Stomach (tissue), 9 donors: Measurements from ENCODE around the gene PJA2. TPM values are rescaled to one million over a fixed set of nuclear protein-coding genes. Genes with fewer than 3 reads are reported as not detected.

Experiments used
- DNase-seq, 2 donors: peaks; one replicate each; pipeline versions ENCODE4 v3.0.0 to v3.0.0-alpha.2; 2013 to 2019
- H3K27ac ChIP-seq, 5 donors: fragments of 200-600 bp in 4 of 5; sonication (generic) in 4 of 5; one replicate each; pipeline ENCODE4 v1.5.1; 2013 to 2019; ENCODE audit warnings: mild to moderate bottlenecking in 1 of 5, moderate library complexity in 1 of 5
- H3K27me3 ChIP-seq, 3 donors: fragments of 200-600 bp; sonication (generic); one replicate each; pipeline ENCODE4 v1.5.1; 2017 to 2019; ENCODE audit warnings: mixed run types in 1 of 3
- H3K36me3 ChIP-seq, 4 donors: fragments of 200-600 bp; sonication (generic); 1 replicate in 3 of 4; 2 replicates in 1 of 4; pipeline ENCODE4 v1.5.1; 2016 to 2019
- H3K4me1 ChIP-seq, 4 donors: fragments of 200-600 bp; sonication (generic); one replicate each; pipeline ENCODE4 v1.5.1; 2016 to 2019
- H3K4me3 ChIP-seq, 4 donors: fragments of 200-600 bp; sonication (generic) in 3 of 4; one replicate each; pipeline ENCODE4 v1.5.1; 2016 to 2019; ENCODE audit warnings: mild to moderate bottlenecking in 1 of 4
- H3K9me3 ChIP-seq, 4 donors: fragments of 200-600 bp; sonication (generic); one replicate each; pipeline ENCODE4 v1.5.1; 2016 to 2019
- EP300 ChIP-seq: sonication (generic); formaldehyde crosslinking; IDR thresholded peaks from one replicate; pipeline ENCODE4 v1.6.1; 2017; ENCODE audit warnings: antibody characterized with exemption
- POLR2A ChIP-seq, 4 donors: fragments of 450-650 bp; IDR thresholded peaks; one replicate each; pipeline ENCODE4 v1.6.1; 2016; ENCODE audit warnings: antibody characterized with exemption in 4 of 4, control low read depth in 2 of 4, mild to moderate bottlenecking in 1 of 4, moderate library complexity in 1 of 4
- POLR2AphosphoS5 ChIP-seq, 3 donors: sonication (generic); formaldehyde crosslinking; IDR thresholded peaks; one replicate each; pipeline ENCODE4 v1.6.1; 2016; ENCODE audit warnings: antibody characterized with exemption in 3 of 3
- WGBS, 5 donors: extraction: QIAGEN DNeasy Blood & Tissue Kit in 3 of 5; methylation state at CpG; one replicate each; pipeline versions ENCODE4 v1.1.5 to v1.1.7; 2013 to 2018; 5-methylcytosine and 5-hydroxymethylcytosine counted together
- intact Hi-C: fragments of 100-400 bp; cut with DNase I; formaldehyde crosslinking; loops from one replicate; pipeline ENCODE4 v1.15.1; 2023; ENCODE audit warnings: low total_unique reads
- polyA plus RNA-seq, 3 donors: library from polyadenylated mRNA; stranded (reverse); fragments of 200-250 nt; gene quantifications; one replicate each; pipeline ENCODE4 v1.2.3, GENCODE V29; 2013
- total RNA-seq, 5 donors: library from RNA; depleted of rRNA; stranded (reverse); fragments of >200 nt; gene quantifications; one replicate each; pipeline versions ENCODE4 v1.1.0 to v1.2.3, GENCODE V29; 2014 to 2016
- TF ChIP-seq, protein P1 (sequence below), 7 experiments: fragments of 450-650 bp in 4 of 7; fragments of 200-600 bp in 3 of 7; sonication (generic) in 3 of 7; IDR thresholded peaks; one replicate each; pipeline ENCODE4 v1.5.1; 2016 to 2019; ENCODE audit warnings: antibody characterized with exemption in 7 of 7, control low read depth in 2 of 7, mild to moderate bottlenecking in 1 of 7
- donor health status: healthy with polysubstance abuse.
- donor health status: Bipolar disorder and iron deficiency.
- donor health status: healthy.

Gene PJA2
- total and polyA plus RNA-seq, 8 donors = 19.9 to 161 (median 34.6) TPM

DNA sequence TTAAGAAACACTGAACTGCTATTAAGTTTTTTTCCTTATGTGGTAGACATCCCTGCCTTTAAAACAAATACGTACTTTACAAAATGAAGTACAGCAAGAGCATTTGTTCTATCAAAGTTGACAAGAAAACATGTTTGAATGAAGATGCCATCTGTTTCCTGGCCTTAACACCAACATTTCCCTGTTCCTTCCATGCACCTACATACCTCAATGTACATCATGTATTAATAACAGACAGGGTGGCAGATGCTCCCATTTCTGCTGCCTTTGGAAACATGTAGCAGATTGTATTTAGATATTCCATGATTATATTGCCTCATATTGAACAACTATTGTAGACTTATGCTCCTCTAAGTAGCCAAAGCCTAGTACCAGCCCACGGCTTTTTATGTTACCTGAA is 104.4 kb downstream of the PJA2 start:
- intact Hi-C loops = no loop called here
- WGBS, 5 donors = 87 to 96% (median 93%) methylated on average over 2 of the region's 2 CpGs
- Histone ChIP-seq H3K27me3 (no peaks in the 10 kb centered on the region), H3K27ac (no peak overlapping the region), H3K9me3 (no peaks in the 10 kb centered on the region), H3K4me3 (no peak overlapping the region), H3K4me1 (no peaks in the 10 kb centered on the region), H3K36me3 (no peaks in the 10 kb centered on the region)
- DNase-seq = no peak
- TF ChIP-seq, protein P1, sequence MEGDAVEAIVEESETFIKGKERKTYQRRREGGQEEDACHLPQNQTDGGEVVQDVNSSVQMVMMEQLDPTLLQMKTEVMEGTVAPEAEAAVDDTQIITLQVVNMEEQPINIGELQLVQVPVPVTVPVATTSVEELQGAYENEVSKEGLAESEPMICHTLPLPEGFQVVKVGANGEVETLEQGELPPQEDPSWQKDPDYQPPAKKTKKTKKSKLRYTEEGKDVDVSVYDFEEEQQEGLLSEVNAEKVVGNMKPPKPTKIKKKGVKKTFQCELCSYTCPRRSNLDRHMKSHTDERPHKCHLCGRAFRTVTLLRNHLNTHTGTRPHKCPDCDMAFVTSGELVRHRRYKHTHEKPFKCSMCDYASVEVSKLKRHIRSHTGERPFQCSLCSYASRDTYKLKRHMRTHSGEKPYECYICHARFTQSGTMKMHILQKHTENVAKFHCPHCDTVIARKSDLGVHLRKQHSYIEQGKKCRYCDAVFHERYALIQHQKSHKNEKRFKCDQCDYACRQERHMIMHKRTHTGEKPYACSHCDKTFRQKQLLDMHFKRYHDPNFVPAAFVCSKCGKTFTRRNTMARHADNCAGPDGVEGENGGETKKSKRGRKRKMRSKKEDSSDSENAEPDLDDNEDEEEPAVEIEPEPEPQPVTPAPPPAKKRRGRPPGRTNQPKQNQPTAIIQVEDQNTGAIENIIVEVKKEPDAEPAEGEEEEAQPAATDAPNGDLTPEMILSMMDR (IDR thresholded peaks at IDR 0.05) = no peak
- TF ChIP-seq EP300 = no peak
- TF ChIP-seq POLR2A (IDR thresholded peaks at IDR 0.05) = no peak
- no peak for TF ChIP-seq POLR2AphosphoS5 (IDR thresholded peaks at IDR 0.05)

DNA sequence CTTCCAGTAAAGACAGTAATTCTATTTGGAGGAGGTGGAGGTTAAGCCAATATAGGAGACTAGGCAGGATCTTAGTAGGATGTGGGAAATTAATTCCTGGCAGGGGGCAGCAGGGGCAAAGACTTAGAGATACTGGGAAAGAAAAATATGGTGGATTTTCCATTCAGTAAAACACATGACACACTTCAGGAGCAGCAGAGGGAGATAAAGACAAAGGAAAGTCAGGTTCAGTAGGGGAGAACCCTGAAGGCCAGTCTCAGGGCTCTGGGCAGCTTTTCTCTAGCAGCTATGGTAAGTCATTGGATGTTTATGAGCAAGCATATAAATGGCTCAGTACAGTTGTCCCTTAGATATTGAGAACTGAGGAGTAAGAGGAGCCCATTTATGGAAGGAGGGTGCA is 105.5 kb downstream of the PJA2 start:
- no peak for TF ChIP-seq POLR2AphosphoS5 (IDR thresholded peaks at IDR 0.05)
- TF ChIP-seq, protein P1 (IDR thresholded peaks at IDR 0.05) = no peak
- TF ChIP-seq EP300 = no peak
- no peak for TF ChIP-seq POLR2A (IDR thresholded peaks at IDR 0.05)
- no peak overlapping the region for H3K27ac ChIP-seq
- no peaks in the 10 kb centered on the region for H3K27me3 ChIP-seq
- DNase-seq = no peak
- intact Hi-C loops = no loop called here
- no peaks in the 10 kb centered on the region for H3K4me1 ChIP-seq
- H3K9me3 ChIP-seq = no peaks in the 10 kb centered on the region
- H3K36me3 ChIP-seq = no peaks in the 10 kb centered on the region
- H3K4me3 ChIP-seq = no peak overlapping the region

DNA sequence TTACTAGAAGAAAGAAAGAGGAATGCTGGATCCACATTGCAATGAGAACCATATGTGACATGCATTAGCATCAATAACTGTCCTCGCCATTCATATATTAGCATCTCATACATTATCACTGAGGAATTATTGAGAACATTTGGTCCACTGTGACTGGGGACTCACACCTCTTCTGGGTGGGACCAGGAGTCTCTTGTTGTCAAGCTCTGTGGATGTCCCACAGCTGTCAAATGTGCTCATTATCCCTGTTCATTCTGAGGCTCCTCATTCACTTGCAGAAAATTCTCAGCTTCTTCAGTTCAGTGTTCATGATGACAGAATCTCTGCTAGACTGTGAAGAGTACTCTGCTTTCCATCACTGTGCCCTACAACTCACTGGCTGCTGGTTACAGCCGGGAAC is 109.4 kb downstream of the PJA2 start:
- H3K36me3 ChIP-seq = no peaks in the 10 kb centered on the region
- no peak overlapping the region for H3K27ac ChIP-seq
- H3K4me1 ChIP-seq = no peaks in the 10 kb centered on the region
- TF ChIP-seq POLR2A (IDR thresholded peaks at IDR 0.05) (no peak), EP300 (no peak), POLR2AphosphoS5 (IDR thresholded peaks at IDR 0.05) (no peak)
- TF ChIP-seq, protein P1 (IDR thresholded peaks at IDR 0.05) = no peak
- DNase-seq = no peak
- 90 to 98% (median 95%) methylated on average over 2 of the region's 2 CpGs for WGBS, 5 donors
- H3K27me3 ChIP-seq = no peaks in the 10 kb centered on the region
- H3K9me3 ChIP-seq = no peaks in the 10 kb centered on the region
- intact Hi-C loops = no loop called here
- H3K4me3 ChIP-seq = no peak overlapping the region

DNA sequence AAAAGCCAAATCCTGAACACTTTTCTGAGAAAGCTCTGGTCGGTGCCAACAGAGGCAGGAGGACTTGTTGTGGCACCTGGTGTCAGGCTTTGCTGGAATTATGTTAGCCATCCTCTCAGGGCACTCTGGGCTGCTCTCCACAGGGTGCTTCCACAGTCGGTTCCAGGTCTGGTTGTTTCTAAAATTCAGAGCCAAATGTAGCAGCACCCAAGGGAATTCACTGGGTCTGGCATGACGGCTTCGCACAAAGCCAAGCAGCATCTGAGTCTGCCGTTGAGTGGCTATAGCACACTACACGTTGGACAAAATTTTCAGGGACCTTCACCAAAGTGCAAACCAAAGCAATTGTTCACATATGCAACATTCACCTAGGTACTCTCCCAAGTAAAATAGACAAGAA is 110.2 kb downstream of the PJA2 start:
- H3K4me1 ChIP-seq = no peaks in the 10 kb centered on the region
- WGBS, 5 donors = 80 to 91% (median 86%) methylated on average over 6 of the region's 6 CpGs
- no peaks in the 10 kb centered on the region for H3K36me3 ChIP-seq
- peaks cover 0 to 4% (median 0%) of the 10 kb centered on the region in 4 donors for H3K9me3 ChIP-seq
- H3K27ac ChIP-seq = no peak overlapping the region
- no peaks in the 10 kb centered on the region for H3K27me3 ChIP-seq
- H3K4me3 ChIP-seq = no peak overlapping the region
- DNase-seq = no peak
- intact Hi-C loops = no loop called here
- TF ChIP-seq POLR2A (IDR thresholded peaks at IDR 0.05) (no peak), POLR2AphosphoS5 (IDR thresholded peaks at IDR 0.05) (no peak)

DNA sequence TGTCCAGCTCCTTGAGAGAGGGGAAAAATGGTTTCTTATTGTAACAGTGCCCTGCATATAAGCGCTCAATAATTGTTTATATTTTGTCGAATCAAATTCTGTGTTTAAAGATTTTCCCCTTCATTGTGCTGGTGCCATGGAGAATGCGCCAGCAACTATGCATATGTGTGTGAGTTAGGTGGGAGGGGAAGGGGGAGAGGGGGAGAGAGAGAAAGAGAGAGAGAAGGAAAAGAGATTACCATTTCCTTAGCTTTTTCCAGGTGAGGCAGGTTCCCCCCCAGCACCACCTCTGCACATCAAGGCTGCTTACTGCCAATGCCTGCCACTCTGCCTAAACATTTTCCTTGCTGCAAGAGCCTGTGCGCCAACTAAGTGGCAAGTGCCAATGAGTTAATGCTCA is 111.0 kb downstream of the PJA2 start:
- DNase-seq = no peak
- no peak overlapping the region for H3K27ac ChIP-seq
- WGBS, 5 donors = 33 to 80% (median 67%) methylated on average over 4 of the region's 4 CpGs

More for the DNA sequence above, 111.0 kb downstream of the PJA2 start:
- intact Hi-C loops = no loop called here
- Histone ChIP-seq H3K9me3 (peaks cover 0 to 4% (median 0%) of the 10 kb centered on the region in 4 donors), H3K27me3 (no peaks in the 10 kb centered on the region), H3K4me3 (no peak overlapping the region), H3K4me1 (no peaks in the 10 kb centered on the region), H3K36me3 (no peaks in the 10 kb centered on the region)
- TF ChIP-seq, protein P1 (IDR thresholded peaks at IDR 0.05) = no peak
- no peak for TF ChIP-seq EP300
- TF ChIP-seq POLR2A (IDR thresholded peaks at IDR 0.05) = no peak
- no peak for TF ChIP-seq POLR2AphosphoS5 (IDR thresholded peaks at IDR 0.05)
